SU-DHL-6 (cell line): ENCODE measurements around the gene ANKRD66.

Source experiments
- H2AFZ ChIP-seq: fragments of 200-600 bp; sonication (generic); 2 replicates; pipeline ENCODE4 v1.6.1; 2014; ENCODE audit warnings: low read depth, mild to moderate bottlenecking, moderate library complexity, mixed read lengths, antibody characterized with exemption, low read length; ENCODE audit not compliant: severe bottlenecking
- H3F3A ChIP-seq: fragments of 200-600 bp; shearing (Covaris generic); 2 replicates; pipeline ENCODE4 v1.6.0; 2016; ENCODE audit warnings: antibody characterized with exemption, mild to moderate bottlenecking; ENCODE audit not compliant: insufficient read depth
- H3K27ac ChIP-seq: fragments of 200-600 bp; sonication (generic); 2 replicates; pipeline ENCODE4 v1.5.1; 2016; ENCODE audit warnings: low read depth, mild to moderate bottlenecking, low read length, moderate library complexity, mixed read lengths
- H3K27me3 ChIP-seq: fragments of 200-600 bp; sonication (generic), shearing (Covaris generic); 2 replicates; pipeline ENCODE4 v1.6.0; 2014; ENCODE audit warnings: mild to moderate bottlenecking, low read length
- H3K36me3 ChIP-seq: fragments of 200-600 bp; sonication (generic); 2 replicates; pipeline ENCODE4 v1.6.1; 2014; ENCODE audit warnings: mild to moderate bottlenecking, low read length, mixed read lengths
- H3K4me2 ChIP-seq: fragments of 300-600, 200-600 bp; shearing (Covaris generic), sonication (generic); 2 replicates; pipeline ENCODE4 v1.6.0; 2014; ENCODE audit warnings: low read length, low read depth, mild to moderate bottlenecking; ENCODE audit not compliant: poor library complexity, severe bottlenecking
- H3K4me3 ChIP-seq: fragments of 200-600 bp; sonication (generic); 2 replicates; pipeline ENCODE4 v1.5.1; 2014; ENCODE audit warnings: antibody characterized with exemption, low read length, mild to moderate bottlenecking, mixed read lengths; ENCODE audit not compliant: insufficient read depth, poor library complexity, severe bottlenecking
- H3K79me2 ChIP-seq: fragments of 200-600 bp; sonication (generic); 2 replicates; pipeline ENCODE4 v1.6.1; 2014; ENCODE audit warnings: mild to moderate bottlenecking, low read length, moderate library complexity; ENCODE audit not compliant: insufficient read depth
- H3K9ac ChIP-seq: fragments of 200-600 bp; sonication (generic); 2 replicates; pipeline ENCODE4 v1.7.0; 2014; ENCODE audit warnings: mild to moderate bottlenecking, low read length
- H3K9me2 ChIP-seq: fragments of 200-600 bp; sonication (generic); replicated peaks from 2 replicates; pipeline ENCODE4 v1.6.1; 2014; ENCODE audit warnings: low read length; ENCODE audit not compliant: insufficient read depth
- H3K9me3 ChIP-seq: fragments of 200-600 bp; sonication (generic); 2 replicates; pipeline ENCODE4 v1.6.1; 2014; ENCODE audit warnings: low read length, mixed read lengths; ENCODE audit not compliant: insufficient read depth
- H4K20me1 ChIP-seq: fragments of 200-600 bp; sonication (generic); 2 replicates; pipeline ENCODE4 v1.6.1; 2014; ENCODE audit warnings: low read depth, mild to moderate bottlenecking, antibody characterized with exemption, low read length, moderate library complexity, mixed read lengths
- EZH2phosphoT487 ChIP-seq: fragments of 200-600 bp; sonication (generic), shearing (Covaris generic); conservative IDR thresholded peaks from 2 replicates; pipeline ENCODE4 v1.6.1; 2018; ENCODE audit warnings: mild to moderate bottlenecking, antibody characterized with exemption, low read length, moderate library complexity, mixed read lengths
- TF ChIP-seq, protein P1 (sequence below): fragments of 200-600 bp; sonication (generic); IDR thresholded peaks from one replicate; pipeline ENCODE4 v1.5.1; 2017; ENCODE audit warnings: antibody characterized with exemption, mild to moderate bottlenecking, low read length, moderate library complexity; ENCODE audit not compliant: insufficient read depth, poor library complexity, severe bottlenecking

ANKRD66 gene

DNA sequence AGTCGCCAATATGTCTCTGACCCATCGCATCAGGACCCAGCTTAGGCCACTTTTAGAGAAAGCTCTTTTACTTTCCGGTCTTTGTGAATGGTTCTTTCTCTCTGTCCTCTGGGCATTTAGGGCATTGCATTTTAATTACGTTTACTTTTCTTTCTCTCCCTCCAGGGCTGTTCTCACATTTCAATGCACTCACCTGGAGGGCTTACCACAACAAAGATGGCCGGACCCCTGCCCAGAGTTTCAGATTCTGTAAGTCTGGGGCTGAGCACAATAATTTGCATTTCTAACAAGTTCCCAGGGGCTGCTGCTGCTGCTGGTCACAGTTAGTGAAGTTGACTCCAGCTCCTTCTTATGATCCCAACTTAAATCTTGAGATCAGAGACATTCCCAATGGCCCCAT is 3.0 kb downstream of the ANKRD66 start:
- Histone ChIP-seq H4K20me1 (no peaks in the 10 kb centered on the region), H3K27me3 (no peaks in the 10 kb centered on the region), H3K4me2 (no peak overlapping the region), H3K36me3 (no peaks in the 10 kb centered on the region), H3K27ac (no peak overlapping the region), H2AFZ (no peak overlapping the region), H3F3A (no peaks in the 10 kb centered on the region), H3K9me2 (no peaks in the 10 kb centered on the region), H3K9ac (no peak overlapping the region), H3K9me3 (no peaks in the 10 kb centered on the region), H3K79me2 (no peaks in the 10 kb centered on the region), H3K4me3 (no peak overlapping the region)
- TF ChIP-seq, protein P1, sequence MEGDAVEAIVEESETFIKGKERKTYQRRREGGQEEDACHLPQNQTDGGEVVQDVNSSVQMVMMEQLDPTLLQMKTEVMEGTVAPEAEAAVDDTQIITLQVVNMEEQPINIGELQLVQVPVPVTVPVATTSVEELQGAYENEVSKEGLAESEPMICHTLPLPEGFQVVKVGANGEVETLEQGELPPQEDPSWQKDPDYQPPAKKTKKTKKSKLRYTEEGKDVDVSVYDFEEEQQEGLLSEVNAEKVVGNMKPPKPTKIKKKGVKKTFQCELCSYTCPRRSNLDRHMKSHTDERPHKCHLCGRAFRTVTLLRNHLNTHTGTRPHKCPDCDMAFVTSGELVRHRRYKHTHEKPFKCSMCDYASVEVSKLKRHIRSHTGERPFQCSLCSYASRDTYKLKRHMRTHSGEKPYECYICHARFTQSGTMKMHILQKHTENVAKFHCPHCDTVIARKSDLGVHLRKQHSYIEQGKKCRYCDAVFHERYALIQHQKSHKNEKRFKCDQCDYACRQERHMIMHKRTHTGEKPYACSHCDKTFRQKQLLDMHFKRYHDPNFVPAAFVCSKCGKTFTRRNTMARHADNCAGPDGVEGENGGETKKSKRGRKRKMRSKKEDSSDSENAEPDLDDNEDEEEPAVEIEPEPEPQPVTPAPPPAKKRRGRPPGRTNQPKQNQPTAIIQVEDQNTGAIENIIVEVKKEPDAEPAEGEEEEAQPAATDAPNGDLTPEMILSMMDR: no peak
- no peak for TF ChIP-seq EZH2phosphoT487

DNA sequence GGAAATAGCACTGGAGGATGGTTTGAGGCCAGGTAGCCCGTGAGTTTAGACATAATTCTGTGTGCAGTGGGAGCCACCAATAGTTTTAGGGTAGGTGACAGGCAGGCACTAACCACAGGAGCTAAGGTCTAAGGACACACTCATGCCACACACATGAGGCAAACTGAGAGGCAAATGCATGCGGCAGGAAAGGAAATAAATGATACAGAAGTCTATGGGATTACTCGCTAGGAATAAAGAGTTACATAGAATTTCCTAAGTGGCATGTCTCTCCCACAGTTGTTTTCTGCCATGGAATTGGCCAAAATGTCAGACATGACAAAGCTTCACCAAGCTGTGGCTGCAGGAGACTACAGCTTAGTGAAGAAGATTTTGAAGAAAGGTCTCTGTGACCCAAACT is 4.9 kb downstream of the ANKRD66 start:
- H3K4me3 ChIP-seq: no peak overlapping the region
- no peaks in the 10 kb centered on the region for H3K79me2 ChIP-seq
- H4K20me1 ChIP-seq: no peaks in the 10 kb centered on the region
- no peaks in the 10 kb centered on the region for H3K9me2 ChIP-seq
- no peaks in the 10 kb centered on the region for H3K27me3 ChIP-seq
- no peak overlapping the region for H2AFZ ChIP-seq
- H3K9ac ChIP-seq: no peak overlapping the region
- no peak overlapping the region for H3K27ac ChIP-seq
- H3K9me3 ChIP-seq: no peaks in the 10 kb centered on the region
- no peaks in the 10 kb centered on the region for H3F3A ChIP-seq
- TF ChIP-seq, protein P1: no peak
- TF ChIP-seq EZH2phosphoT487: no peak
- H3K36me3 ChIP-seq: no peaks in the 10 kb centered on the region
- H3K4me2 ChIP-seq: no peak overlapping the region

DNA sequence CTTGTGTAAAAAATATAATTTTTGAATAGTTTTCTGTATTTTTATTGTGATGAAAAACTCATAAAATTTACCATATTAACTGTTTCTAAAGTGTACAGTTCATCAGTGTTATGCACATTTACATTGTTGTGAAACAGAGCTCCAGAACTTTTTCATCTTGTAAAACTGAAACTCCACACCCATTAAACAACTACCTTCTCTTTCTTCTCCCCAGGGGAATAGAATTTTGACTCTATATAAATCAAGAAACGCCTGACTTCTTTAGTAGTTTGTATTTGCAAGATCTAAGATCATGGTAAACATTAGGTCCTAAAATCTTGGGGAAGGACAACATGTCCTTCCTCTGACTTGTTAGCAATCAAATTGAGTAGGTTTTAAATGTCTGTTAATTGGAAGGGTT is 9.1 kb downstream of the ANKRD66 start:
- Histone ChIP-seq H4K20me1 (no peaks in the 10 kb centered on the region), H3K27me3 (no peaks in the 10 kb centered on the region), H3K27ac (no peak overlapping the region), H3K4me2 (no peak overlapping the region), H3K9me3 (no peaks in the 10 kb centered on the region), H3K79me2 (no peaks in the 10 kb centered on the region), H3F3A (no peaks in the 10 kb centered on the region), H3K9me2 (no peaks in the 10 kb centered on the region), H3K36me3 (no peaks in the 10 kb centered on the region), H2AFZ (no peak overlapping the region), H3K4me3 (no peak overlapping the region), H3K9ac (no peak overlapping the region)
- TF ChIP-seq EZH2phosphoT487: no peak
- TF ChIP-seq, protein P1: no peak
